Glomerular endothelial cell (primary cell): ENCODE measurements around the gene C6orf141. TPM values are rescaled to one million over a fixed set of nuclear protein-coding genes. Genes with fewer than 3 reads are reported as not detected.

Experiments used
- DNase-seq: peaks from one replicate; pipeline ENCODE4 v3.0.0-alpha.2; 2011; ENCODE audit warnings: low read depth, low spot score; ENCODE audit errors: extremely low read depth
- total RNA-seq: library from RNA; depleted of rRNA; stranded (reverse); fragments of >200 nt; gene quantifications from 2 replicates; pipeline ENCODE4 v1.2.3, GENCODE V29; 2015

The C6orf141 gene
- 17.9 and 28.1 TPM in 2 replicates for total RNA-seq

GRCh38 chr6:49550492-49551077 lies at the start of gene C6orf141:
C6orf141 (plus strand) TSS chr6:49550668; CDS start chr6:49550793, 125 bp downstream.
- no peak for DNase-seq

GRCh38 chr6:49504666-49505065 lies 45.8 kb upstream of the C6orf141 start:
- DNase-seq: no peak

GRCh38 chr6:49506569-49507111 lies 43.8 kb upstream of the C6orf141 start:
- no peak for DNase-seq

- DNase-seq: no peak
Observed at GRCh38 chr6:49509342-49509741, 41.1 kb upstream of the C6orf141 start.

GRCh38 chr6:49513153-49513989 lies 37.1 kb upstream of the C6orf141 start:
- no peak for DNase-seq

- no peak for DNase-seq
Observed at GRCh38 chr6:49514571-49515484, 35.6 kb upstream of the C6orf141 start.

- DNase-seq: no peak
Observed at GRCh38 chr6:49515485-49516146, 34.9 kb upstream of the C6orf141 start.

- DNase-seq: no peak
Observed at GRCh38 chr6:49516147-49516505, 34.3 kb upstream of the C6orf141 start.

GRCh38 chr6:49517919-49518318 lies 32.5 kb upstream of the C6orf141 start:
- DNase-seq: no peak

GRCh38 chr6:49519660-49520059 lies 30.8 kb upstream of the C6orf141 start:
- no peak for DNase-seq

GRCh38 chr6:49522710-49523593 lies 27.5 kb upstream of the C6orf141 start:
- no peak for DNase-seq

- no peak for DNase-seq
Observed at GRCh38 chr6:49523901-49524300, 26.6 kb upstream of the C6orf141 start.

GRCh38 chr6:49524541-49524940 lies 25.9 kb upstream of the C6orf141 start:
- DNase-seq: no peak

- no peak for DNase-seq
Observed at GRCh38 chr6:49526598-49526997, 23.9 kb upstream of the C6orf141 start.

GRCh38 chr6:49527320-49527719 lies 23.1 kb upstream of the C6orf141 start:
- no peak for DNase-seq

- DNase-seq: no peak
Observed at GRCh38 chr6:49528571-49528970, 21.9 kb upstream of the C6orf141 start.

GRCh38 chr6:49530141-49530776 lies 20.2 kb upstream of the C6orf141 start:
- DNase-seq: no peak

GRCh38 chr6:49531774-49532569 lies 18.5 kb upstream of the C6orf141 start:
- DNase-seq: peak; percentile 69
